GM18858 (cell line): ENCODE measurements around the gene SIGLEC12.
"Not testable (repeated sequence)": the region's sequence is repeated elsewhere in the genome, so short reads cannot be mapped to it uniquely, and the experiment has no call there.

Source experiments
- ATAC-seq: cut with Tn5 transposase; IDR thresholded peaks from one replicate; pipeline ENCODE4 v1.9.1; 2021; ENCODE audit not compliant: unreplicated experiment

Gene SIGLEC12

GRCh38 chr19:51524666-51525264 lies 23.2 kb upstream of the SIGLEC12 start:
- ATAC-seq = no peak

- ATAC-seq = no peak
These were observed 20.2 kb upstream of the SIGLEC12 start for GRCh38 chr19:51521781-51522180.

- no peak for ATAC-seq
These were observed 19.8 kb upstream of the SIGLEC12 start for GRCh38 chr19:51521357-51521756.

GRCh38 chr19:51520728-51521127 lies 19.1 kb upstream of the SIGLEC12 start:
- ATAC-seq = no peak

GRCh38 chr19:51514866-51515481 lies 13.4 kb upstream of the SIGLEC12 start:
- no peak for ATAC-seq

GRCh38 chr19:51513968-51514367 lies 12.4 kb upstream of the SIGLEC12 start:
- no peak for ATAC-seq

- ATAC-seq = no peak
These were observed 9.8 kb upstream of the SIGLEC12 start for GRCh38 chr19:51511353-51511752.

- no peak for ATAC-seq
These were observed 8.4 kb upstream of the SIGLEC12 start for GRCh38 chr19:51509823-51510660.

GRCh38 chr19:51508059-51508733 lies 6.6 kb upstream of the SIGLEC12 start:
- ATAC-seq = no peak

GRCh38 chr19:51507640-51508058 lies 6.0 kb upstream of the SIGLEC12 start:
- no peak for ATAC-seq

GRCh38 chr19:51507192-51507591 lies 5.6 kb upstream of the SIGLEC12 start:
- ATAC-seq = no peak

GRCh38 chr19:51505904-51506303 lies 4.3 kb upstream of the SIGLEC12 start:
- ATAC-seq = no peak

- ATAC-seq = no peak
These were observed 2.3 kb upstream of the SIGLEC12 start for GRCh38 chr19:51503896-51504295.

- no peak for ATAC-seq
These were observed 1.8 kb upstream of the SIGLEC12 start for GRCh38 chr19:51503286-51503817.

- not testable (repeated sequence) for ATAC-seq
These were observed 669 bp downstream of the SIGLEC12 start for GRCh38 chr19:51500931-51501330.

- ATAC-seq = no peak
These were observed 3.9 kb downstream of the SIGLEC12 start for GRCh38 chr19:51497666-51498065.

- no peak for ATAC-seq
These were observed 7.8 kb downstream of the SIGLEC12 start for GRCh38 chr19:51493776-51494175.

GRCh38 chr19:51491586-51491985 lies 10.0 kb downstream of the SIGLEC12 start:
- ATAC-seq = no peak

- no peak for ATAC-seq
These were observed 10.9 kb downstream of the SIGLEC12 start for GRCh38 chr19:51490676-51491075.

- no peak for ATAC-seq
These were observed 12.5 kb downstream of the SIGLEC12 start for GRCh38 chr19:51489113-51489512.

GRCh38 chr19:51488491-51488890 lies 13.1 kb downstream of the SIGLEC12 start:
- no peak for ATAC-seq
